OCI-LY1 (cell line): ENCODE results near the gene IDUA.

ENCODE experiments used
- CTCF ChIP-seq: fragments of 200-600 bp; sonication (generic), shearing (Covaris generic); IDR thresholded peaks from 2 replicates; pipeline ENCODE4 v1.5.1; 2017; ENCODE audit warnings: mild to moderate bottlenecking, antibody characterized with exemption, low read length, moderate library complexity, mixed read lengths
- EZH2 ChIP-seq: fragments of 200-600 bp; sonication (generic), shearing (Covaris generic); IDR thresholded peaks from 2 replicates; pipeline ENCODE4 v1.8.0; 2017; ENCODE audit warnings: borderline replicate concordance, mixed run types, mild to moderate bottlenecking, antibody characterized with exemption, low read length, moderate library complexity, mixed read lengths

DNA sequence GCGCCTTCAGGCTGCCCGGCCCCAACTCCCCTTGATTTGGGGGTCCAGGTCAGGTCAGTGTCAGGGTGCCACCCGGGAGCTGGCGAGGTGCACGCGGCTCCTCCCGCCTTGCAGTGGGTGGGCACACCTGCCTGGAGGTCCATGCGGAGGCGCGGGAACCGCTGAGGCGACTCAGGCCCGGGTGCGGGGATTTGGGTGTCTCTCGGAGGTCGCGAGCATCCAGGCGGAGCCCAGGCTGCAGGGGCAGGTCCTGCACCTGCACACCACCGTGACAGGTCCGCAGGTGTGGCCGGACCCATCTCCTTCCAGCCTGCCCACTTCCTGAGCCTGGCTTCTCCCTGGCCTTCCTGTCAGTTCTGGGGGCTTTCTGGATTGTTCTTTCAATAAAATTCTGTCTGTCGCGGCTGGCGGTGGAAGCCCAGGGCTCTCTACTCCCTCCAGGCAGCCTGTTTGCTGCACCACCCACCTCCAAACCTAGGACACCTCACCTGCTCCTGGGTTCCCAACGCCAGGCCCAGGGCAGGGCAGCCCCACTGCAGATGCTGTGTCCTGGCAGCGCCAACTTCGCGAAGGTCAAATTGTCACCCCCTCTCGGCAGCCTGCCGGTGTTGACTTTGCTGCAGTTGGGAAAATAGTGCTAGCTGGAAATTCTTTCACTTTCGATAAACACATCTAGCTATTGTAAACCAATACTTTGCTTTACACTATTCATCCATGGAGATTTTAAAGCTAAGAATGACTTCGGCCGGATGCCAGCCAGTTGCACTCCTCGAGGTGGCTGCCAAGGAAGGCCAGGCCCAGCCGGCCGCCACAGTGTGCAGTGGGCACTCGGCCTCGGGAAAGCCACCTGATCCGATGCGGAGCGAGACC is 60.5 kb downstream of the IDUA start:
- TF ChIP-seq CTCF = no peak
- no peak for TF ChIP-seq EZH2
